NT2/D1 (cell line): ENCODE results near the gene TFCP2.

Source experiments
- DNase-seq: peaks from one replicate; pipeline ENCODE4 v3.0.0-alpha.2; 2011; ENCODE audit warnings: low read depth, low spot score
- H3K27me3 ChIP-seq: 2 replicates; pipeline ENCODE4 v1.6.0; 2011; ENCODE audit warnings: mild to moderate bottlenecking; ENCODE audit not compliant: insufficient read length, insufficient read depth
- H3K36me3 ChIP-seq: 2 replicates; pipeline ENCODE4 v1.6.1; 2011; ENCODE audit warnings: mild to moderate bottlenecking, low read length, mixed read lengths; ENCODE audit not compliant: insufficient read depth, insufficient read length
- H3K4me1 ChIP-seq: 2 replicates; pipeline ENCODE4 v1.5.1; 2011; ENCODE audit not compliant: insufficient read depth, insufficient read length
- H3K4me3 ChIP-seq: 2 replicates; pipeline ENCODE4 v1.5.1; 2011; ENCODE audit warnings: low read depth; ENCODE audit not compliant: insufficient read length
- H3K9ac ChIP-seq: 2 replicates; pipeline ENCODE4 v1.6.0; 2011; ENCODE audit warnings: low read depth; ENCODE audit not compliant: insufficient read length
- H3K9me3 ChIP-seq: 2 replicates; pipeline ENCODE4 v1.5.1; 2011; ENCODE audit warnings: mild to moderate bottlenecking, low read length; ENCODE audit not compliant: insufficient read depth
- SUZ12 ChIP-seq: IDR thresholded peaks from 2 replicates; pipeline ENCODE4 v1.6.1; 2011; ENCODE audit not compliant: insufficient read length, insufficient read depth; ENCODE audit errors: extremely low read depth
- YY1 ChIP-seq: IDR thresholded peaks from 2 replicates; pipeline ENCODE4 v1.6.1; 2011; ENCODE audit not compliant: insufficient read length, insufficient read depth
- ZNF274 ChIP-seq: IDR thresholded peaks from 2 replicates; pipeline ENCODE4 v1.6.1; 2011; ENCODE audit warnings: mild to moderate bottlenecking, low read depth, low read length

The TFCP2 gene

DNA sequence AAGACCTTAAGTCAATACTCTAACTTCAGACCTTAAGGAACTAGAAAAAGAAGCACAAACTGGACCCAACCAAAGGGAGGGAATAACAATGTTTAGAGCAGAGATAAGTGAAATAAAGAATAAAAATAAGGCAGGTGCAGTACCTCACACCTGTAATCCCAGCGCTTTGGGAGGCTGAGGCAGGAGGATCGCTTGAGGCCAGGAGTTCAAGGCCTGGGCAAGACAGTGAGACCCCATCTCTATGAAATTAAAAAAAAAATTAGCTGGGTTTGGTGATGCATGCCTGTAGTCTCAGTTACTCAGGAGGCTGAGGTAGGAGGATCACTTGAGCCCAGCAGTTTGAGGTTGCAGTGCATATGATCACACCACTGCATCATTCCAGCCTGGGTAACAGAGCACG lies 9.1 kb downstream of the TFCP2 start:
- TF ChIP-seq ZNF274, result no peak
- no peak for TF ChIP-seq SUZ12
- TF ChIP-seq YY1, result no peak
- no peak for DNase-seq
- no peaks in the 10 kb centered on the region for H3K27me3 ChIP-seq
- no peak overlapping the region for H3K9ac ChIP-seq
- no peaks in the 10 kb centered on the region for H3K9me3 ChIP-seq
- no peak overlapping the region for H3K4me3 ChIP-seq
- H3K4me1 ChIP-seq, result no peaks in the 10 kb centered on the region
- H3K36me3 ChIP-seq, result peaks cover 5% of the 10 kb centered on the region

DNA sequence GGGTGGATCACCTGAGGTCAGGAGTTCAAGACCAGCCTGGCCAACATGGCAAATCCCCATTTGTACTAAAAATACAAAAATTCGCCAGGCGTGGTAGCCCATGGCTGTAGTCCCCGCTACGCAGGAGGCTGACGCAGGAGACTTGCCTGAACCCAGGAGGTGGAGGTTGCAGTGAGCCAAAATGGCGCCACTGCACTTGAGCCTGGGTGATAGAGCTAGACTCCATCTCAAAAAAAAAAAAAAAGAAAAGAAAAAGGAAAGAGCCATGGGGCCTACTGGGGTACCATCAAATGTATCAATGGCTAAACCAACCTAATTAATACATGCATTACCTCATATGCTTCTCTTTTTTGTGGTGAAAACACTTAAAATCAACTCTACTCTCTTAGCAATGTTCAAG lies 10.7 kb downstream of the TFCP2 start:
- Histone ChIP-seq H3K4me1 (no peaks in the 10 kb centered on the region), H3K9ac (no peak overlapping the region), H3K27me3 (no peaks in the 10 kb centered on the region), H3K36me3 (peaks cover 4% of the 10 kb centered on the region), H3K4me3 (no peak overlapping the region), H3K9me3 (no peaks in the 10 kb centered on the region)
- no peak for DNase-seq
- TF ChIP-seq ZNF274 (no peak), SUZ12 (no peak), YY1 (no peak)

DNA sequence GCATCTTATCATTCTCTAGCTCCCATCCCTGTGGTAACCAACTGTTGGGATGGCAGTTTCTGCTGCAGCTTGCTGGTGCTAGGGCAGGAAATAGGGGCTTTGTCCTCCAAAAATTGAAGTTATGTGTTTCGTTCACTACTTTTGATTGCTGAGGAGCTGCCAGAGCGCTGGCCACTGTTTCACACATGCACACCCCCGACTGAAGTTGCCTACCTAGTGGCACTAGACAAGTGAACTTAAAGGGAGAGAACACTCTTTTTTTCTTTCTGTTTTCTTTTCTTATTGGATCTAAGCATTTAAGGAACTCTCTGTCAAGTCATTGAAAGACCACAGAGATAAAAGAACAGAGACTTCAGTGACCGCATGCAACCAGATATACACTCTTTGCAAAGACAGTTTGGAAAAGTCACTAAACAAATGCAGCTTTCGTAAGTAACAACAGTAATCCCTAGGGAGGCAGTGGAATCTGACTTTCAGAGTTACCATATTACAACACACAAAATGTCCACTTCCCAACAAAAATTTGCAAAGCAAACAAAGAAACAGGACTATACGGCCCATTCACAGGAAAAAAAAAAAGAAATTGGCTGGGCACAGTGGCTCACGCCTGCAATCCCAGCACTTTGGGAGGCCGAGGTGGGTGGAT lies 12.0 kb downstream of the TFCP2 start:
- H3K9me3 ChIP-seq, result no peaks in the 10 kb centered on the region
- H3K27me3 ChIP-seq, result no peaks in the 10 kb centered on the region
- DNase-seq, result no peak

DNA sequence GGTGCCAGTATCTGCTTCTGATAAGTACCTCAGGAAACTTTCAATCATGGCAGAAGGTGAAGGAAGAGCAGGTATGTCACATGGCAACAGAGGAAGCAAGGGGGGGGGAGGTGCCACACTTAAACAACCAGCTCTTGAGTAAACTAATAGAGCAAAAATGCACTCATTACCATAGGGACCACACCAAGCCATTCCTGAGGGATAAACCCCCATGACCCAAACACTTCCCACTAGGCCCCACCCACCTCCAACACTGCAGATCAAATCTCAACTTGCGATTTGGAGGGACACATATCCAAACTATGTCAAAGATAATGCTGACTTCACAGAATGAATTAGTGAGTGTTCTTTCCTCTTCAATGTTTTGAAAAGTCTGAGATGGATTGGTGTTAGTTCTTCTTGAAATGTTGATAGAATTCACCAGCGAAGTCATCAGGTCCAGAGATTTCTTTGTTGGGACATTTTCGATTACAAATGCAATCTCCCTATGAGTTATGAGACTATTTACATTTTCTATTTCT lies 16.6 kb downstream of the TFCP2 start:
- Histone ChIP-seq H3K27me3 (no peaks in the 10 kb centered on the region), H3K36me3 (peaks cover 2% of the 10 kb centered on the region), H3K9ac (no peak overlapping the region), H3K9me3 (no peaks in the 10 kb centered on the region), H3K4me1 (no peaks in the 10 kb centered on the region), H3K4me3 (no peak overlapping the region)
- TF ChIP-seq SUZ12, result no peak
- TF ChIP-seq YY1, result no peak
- no peak for TF ChIP-seq ZNF274
- DNase-seq, result no peak

More for the DNA sequence above, 12.0 kb downstream of the TFCP2 start:
- Histone ChIP-seq H3K4me1 (no peaks in the 10 kb centered on the region), H3K36me3 (no peaks in the 10 kb centered on the region), H3K4me3 (no peak overlapping the region), H3K9ac (no peak overlapping the region)
- TF ChIP-seq ZNF274 (no peak), SUZ12 (no peak), YY1 (no peak)

DNA sequence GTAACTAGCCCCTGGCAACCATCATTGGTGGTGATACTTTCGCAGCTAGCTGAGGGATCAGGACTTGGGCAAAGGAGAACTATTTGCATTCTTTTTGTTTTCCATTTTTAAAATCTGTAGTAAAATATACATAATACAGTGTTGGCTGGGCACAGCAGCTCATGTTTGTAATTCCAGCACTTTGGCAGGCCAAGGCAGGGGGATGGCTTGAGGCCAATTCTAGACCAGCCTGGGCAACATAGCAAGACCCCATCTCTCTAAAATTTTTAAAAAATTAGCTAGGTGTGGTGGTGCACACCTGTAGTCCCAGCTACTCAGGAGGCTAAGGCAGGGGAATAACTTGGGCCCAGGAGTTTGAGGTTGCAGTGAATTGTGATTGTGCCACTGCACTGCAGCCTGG lies 20.0 kb downstream of the TFCP2 start:
- Histone ChIP-seq H3K4me3 (no peak overlapping the region), H3K4me1 (no peaks in the 10 kb centered on the region), H3K9me3 (no peaks in the 10 kb centered on the region), H3K36me3 (peaks cover 2% of the 10 kb centered on the region), H3K9ac (no peak overlapping the region), H3K27me3 (no peaks in the 10 kb centered on the region)
- no peak for DNase-seq
- no peak for TF ChIP-seq SUZ12
- TF ChIP-seq ZNF274, result no peak
- TF ChIP-seq YY1, result no peak

DNA sequence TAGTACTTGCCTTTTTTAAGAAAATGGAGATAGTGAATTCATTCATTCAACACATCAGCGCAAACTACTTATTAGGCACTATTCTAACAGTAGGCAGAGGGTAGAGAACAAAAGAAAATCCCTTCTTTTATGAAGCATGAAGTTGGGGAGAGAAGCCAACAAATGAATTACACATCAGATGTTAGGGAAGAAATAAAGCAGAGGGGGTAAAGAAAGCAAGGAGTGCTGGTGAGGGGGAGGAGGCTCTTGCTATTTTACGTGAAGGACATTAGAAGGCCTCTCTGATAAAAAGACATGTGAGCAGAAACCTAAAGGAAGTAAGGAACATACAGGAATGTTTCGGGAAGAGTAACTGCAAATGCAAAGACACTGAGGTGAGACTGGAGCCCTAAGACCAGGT lies 22.2 kb downstream of the TFCP2 start:
- no peak overlapping the region for H3K4me3 ChIP-seq
- no peak for TF ChIP-seq YY1
- no peak for TF ChIP-seq ZNF274
- no peak for TF ChIP-seq SUZ12
- no peaks in the 10 kb centered on the region for H3K9me3 ChIP-seq
- no peaks in the 10 kb centered on the region for H3K27me3 ChIP-seq
- DNase-seq, result no peak
- no peak overlapping the region for H3K9ac ChIP-seq
- peaks cover 3% of the 10 kb centered on the region for H3K36me3 ChIP-seq
- no peaks in the 10 kb centered on the region for H3K4me1 ChIP-seq

DNA sequence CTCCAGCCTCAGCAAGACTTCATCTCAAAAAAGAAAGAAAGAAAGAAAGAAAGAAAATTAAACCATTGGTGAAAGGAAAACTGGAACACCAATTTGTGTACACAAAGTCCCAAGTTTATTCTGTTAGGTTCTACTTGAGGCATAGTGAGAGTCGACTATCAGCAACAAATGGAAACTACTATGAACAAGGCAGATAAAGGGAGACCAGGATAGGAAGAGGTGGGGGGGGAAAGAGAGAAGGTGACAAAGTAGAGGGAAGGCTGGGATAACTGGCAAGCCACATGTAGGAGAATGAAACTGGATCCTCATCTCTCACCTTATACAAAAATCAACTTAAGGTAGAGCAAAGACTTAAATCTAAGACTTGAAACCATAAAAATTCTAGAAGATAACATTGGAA lies 25.6 kb downstream of the TFCP2 start:
- no peak for DNase-seq
- no peaks in the 10 kb centered on the region for H3K9me3 ChIP-seq
- no peaks in the 10 kb centered on the region for H3K4me1 ChIP-seq
- TF ChIP-seq ZNF274 (no peak), YY1 (no peak), SUZ12 (no peak)
- H3K36me3 ChIP-seq, result peaks cover 4% of the 10 kb centered on the region
- no peaks in the 10 kb centered on the region for H3K27me3 ChIP-seq
- no peak overlapping the region for H3K4me3 ChIP-seq
- no peak overlapping the region for H3K9ac ChIP-seq
